BE2C (cell line): Measurements from ENCODE around the gene AQP9.

Source experiments
- DNase-seq: peaks from one replicate; pipeline ENCODE4 v3.0.0-alpha.2; 2020
- H3K27me3 ChIP-seq: fragments of 250-450 bp; sonication (Bioruptor Pico); 2 replicates; pipeline ENCODE4 v1.5.1; 2020; ENCODE audit warnings: mild to moderate bottlenecking
- H3K36me3 ChIP-seq: fragments of 250-450 bp; sonication (Bioruptor Pico); 2 replicates; pipeline ENCODE4 v1.5.1; 2020; ENCODE audit warnings: mild to moderate bottlenecking
- H3K4me1 ChIP-seq: fragments of 250-450 bp; sonication (Bioruptor Pico); 2 replicates; pipeline ENCODE4 v1.5.1; 2020
- H3K4me3 ChIP-seq: 2 replicates; pipeline ENCODE4 v1.5.1; 2011; ENCODE audit warnings: low read depth, low read length
- H3K9me3 ChIP-seq: fragments of 250-450 bp; sonication (Bioruptor Pico); 2 replicates; pipeline ENCODE4 v1.5.1; 2020
- TF ChIP-seq, protein P1 (sequence below): IDR thresholded peaks from 2 replicates; pipeline ENCODE4 v1.5.1; 2012; ENCODE audit warnings: mild to moderate bottlenecking, low read depth, low read length

Gene AQP9

GRCh38 chr15:58136731-58137130 lies 1.4 kb upstream of the AQP9 start:
- no peaks in the 10 kb centered on the region; the same call in 1 of the 2 replicates for H3K4me1 ChIP-seq
- no peaks in the 10 kb centered on the region for H3K9me3 ChIP-seq
- TF ChIP-seq, protein P1, sequence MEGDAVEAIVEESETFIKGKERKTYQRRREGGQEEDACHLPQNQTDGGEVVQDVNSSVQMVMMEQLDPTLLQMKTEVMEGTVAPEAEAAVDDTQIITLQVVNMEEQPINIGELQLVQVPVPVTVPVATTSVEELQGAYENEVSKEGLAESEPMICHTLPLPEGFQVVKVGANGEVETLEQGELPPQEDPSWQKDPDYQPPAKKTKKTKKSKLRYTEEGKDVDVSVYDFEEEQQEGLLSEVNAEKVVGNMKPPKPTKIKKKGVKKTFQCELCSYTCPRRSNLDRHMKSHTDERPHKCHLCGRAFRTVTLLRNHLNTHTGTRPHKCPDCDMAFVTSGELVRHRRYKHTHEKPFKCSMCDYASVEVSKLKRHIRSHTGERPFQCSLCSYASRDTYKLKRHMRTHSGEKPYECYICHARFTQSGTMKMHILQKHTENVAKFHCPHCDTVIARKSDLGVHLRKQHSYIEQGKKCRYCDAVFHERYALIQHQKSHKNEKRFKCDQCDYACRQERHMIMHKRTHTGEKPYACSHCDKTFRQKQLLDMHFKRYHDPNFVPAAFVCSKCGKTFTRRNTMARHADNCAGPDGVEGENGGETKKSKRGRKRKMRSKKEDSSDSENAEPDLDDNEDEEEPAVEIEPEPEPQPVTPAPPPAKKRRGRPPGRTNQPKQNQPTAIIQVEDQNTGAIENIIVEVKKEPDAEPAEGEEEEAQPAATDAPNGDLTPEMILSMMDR: no peak
- DNase-seq: no peak
- no peaks in the 10 kb centered on the region for H3K27me3 ChIP-seq
- no peak overlapping the region for H3K4me3 ChIP-seq
- no peaks in the 10 kb centered on the region for H3K36me3 ChIP-seq

DNA sequence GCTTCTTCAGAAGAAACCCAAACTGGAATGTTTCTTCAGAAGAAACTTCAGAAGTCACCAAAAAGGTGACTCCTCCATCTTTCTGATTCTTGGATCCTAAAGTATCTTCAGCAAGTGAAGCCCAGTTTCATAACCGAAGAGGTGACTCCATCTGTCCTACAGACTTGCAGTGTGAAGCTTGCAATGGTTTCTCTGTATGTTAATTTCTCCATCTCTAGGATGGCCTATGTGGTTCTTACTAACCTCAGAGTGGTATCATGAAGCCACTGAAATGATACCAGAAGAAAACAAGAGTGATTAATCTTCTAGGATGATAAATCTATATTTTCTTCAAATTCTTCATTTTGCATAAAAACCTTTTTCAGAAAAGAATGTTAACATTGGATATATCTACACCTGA lies 495 bp upstream of the AQP9 start:
- Histone ChIP-seq H3K36me3 (no peaks in the 10 kb centered on the region), H3K4me1 (peaks cover 6% of the 10 kb centered on the region), H3K9me3 (no peaks in the 10 kb centered on the region), H3K4me3 (no peak overlapping the region), H3K27me3 (no peaks in the 10 kb centered on the region; the same call in 1 of the 2 replicates)
- TF ChIP-seq, protein P1: no peak
- DNase-seq: no peak

GRCh38 chr15:58139276-58139988 lies 1.3 kb downstream of the AQP9 start:
- Histone ChIP-seq H3K27me3 (no peaks in the 10 kb centered on the region; the same call in 1 of the 2 replicates), H3K9me3 (no peaks in the 10 kb centered on the region), H3K4me3 (no peak overlapping the region), H3K36me3 (no peaks in the 10 kb centered on the region), H3K4me1 (peaks cover 6% of the 10 kb centered on the region)
- no peak for DNase-seq
- TF ChIP-seq, protein P1: no peak

- H3K9me3 ChIP-seq: no peaks in the 10 kb centered on the region
- H3K27me3 ChIP-seq: no peaks in the 10 kb centered on the region; the same call in 1 of the 2 replicates
- H3K36me3 ChIP-seq: no peaks in the 10 kb centered on the region
- H3K4me3 ChIP-seq: no peak overlapping the region
- TF ChIP-seq, protein P1: no peak
- peaks cover 6% of the 10 kb centered on the region for H3K4me1 ChIP-seq
- DNase-seq: no peak
Observed at GRCh38 chr15:58139989-58140522, 1.9 kb downstream of the AQP9 start.

DNA sequence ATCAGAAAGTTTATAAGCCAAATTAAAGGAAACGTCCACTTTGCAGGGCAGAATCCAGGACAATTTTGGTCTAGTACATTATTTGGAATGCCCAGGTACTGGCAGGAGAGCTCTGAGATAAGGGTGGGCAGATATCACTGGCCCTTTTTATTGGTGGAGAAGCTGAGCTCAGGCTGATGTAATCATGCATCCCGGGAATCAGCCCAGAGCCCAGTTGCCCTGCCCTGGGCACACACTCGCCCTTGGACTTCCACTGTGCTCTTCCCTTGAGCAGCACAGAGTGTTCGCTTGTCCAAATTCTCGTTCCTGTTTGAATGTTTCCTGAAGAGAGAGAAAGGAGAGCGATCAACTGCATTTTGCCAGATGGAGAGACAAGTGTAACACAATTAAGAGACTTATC lies 3.7 kb downstream of the AQP9 start:
- Histone ChIP-seq H3K36me3 (no peaks in the 10 kb centered on the region), H3K4me3 (no peak overlapping the region), H3K27me3 (no peaks in the 10 kb centered on the region; the same call in 1 of the 2 replicates), H3K9me3 (no peaks in the 10 kb centered on the region), H3K4me1 (peaks cover 10% of the 10 kb centered on the region)
- TF ChIP-seq, protein P1: no peak
- DNase-seq: no peak

GRCh38 chr15:58142827-58143461 lies 4.8 kb downstream of the AQP9 start:
- H3K9me3 ChIP-seq: no peaks in the 10 kb centered on the region
- no peak for DNase-seq
- no peak overlapping the region for H3K4me3 ChIP-seq
- H3K36me3 ChIP-seq: no peaks in the 10 kb centered on the region
- peaks cover 10% of the 10 kb centered on the region for H3K4me1 ChIP-seq
- H3K27me3 ChIP-seq: no peaks in the 10 kb centered on the region; the same call in 1 of the 2 replicates
- TF ChIP-seq, protein P1: no peak
